Activated naive CD4-positive, alpha-beta T cell treated with anti-CD3 and anti-CD28 coated beads, Interleukin-2, amount 10 ng/mL, durations not matched to agents 7 days and 5 days (primary cell): ENCODE data around the gene SLC12A1.
A peak's percentile ranks its signal among the peaks of the same experiment; 100 is the strongest.
"Not testable (repeated sequence)": the region's sequence is repeated elsewhere in the genome, so short reads cannot be mapped to it uniquely, and the experiment has no call there.

Source experiments
- CTCF ChIA-PET: fragments of 350-600 bp; sonication (Branson Sonifier 250); formaldehyde crosslinking; loops from one replicate; lab custom pipeline; 2021; ENCODE audit warnings: antibody characterized with exemption; lab: Charles Lee
- DNase-seq: peaks from one replicate; pipeline ENCODE4 v3.0.0-alpha.2; 2020
- H3K27ac Mint-ChIP-seq: one replicate; pipeline ENCODE4 v1.8.0; 2021; ENCODE audit warnings: mild to moderate bottlenecking, moderate library complexity, mixed read lengths
- H3K27me3 Mint-ChIP-seq: one replicate; pipeline ENCODE4 v1.8.0; 2021; ENCODE audit warnings: mild to moderate bottlenecking, mixed read lengths
- H3K36me3 Mint-ChIP-seq: one replicate; pipeline ENCODE4 v1.8.0; 2021; ENCODE audit warnings: mixed read lengths
- H3K4me1 Mint-ChIP-seq: one replicate; pipeline ENCODE4 v1.8.0; 2021; ENCODE audit warnings: mixed read lengths
- H3K4me3 Mint-ChIP-seq: one replicate; pipeline ENCODE4 v1.8.0; 2021; ENCODE audit warnings: mild to moderate bottlenecking, moderate library complexity, mixed read lengths
- H3K9me3 Mint-ChIP-seq: one replicate; pipeline ENCODE4 v1.8.0; 2021; ENCODE audit warnings: mixed read lengths

SLC12A1 gene

GRCh38 chr15:48304398-48304797 lies 98.3 kb downstream of the SLC12A1 start:
- H3K4me1 Mint-ChIP-seq = no peaks in the 10 kb centered on the region

GRCh38 chr15:48306639-48307038 lies 100.5 kb downstream of the SLC12A1 start:
- Mint-ChIP-seq H3K4me3 (no peak overlapping the region), H3K27ac (no peak overlapping the region), H3K9me3 (no peaks in the 10 kb centered on the region), H3K36me3 (no peaks in the 10 kb centered on the region), H3K27me3 (peaks cover 9% of the 10 kb centered on the region), H3K4me1 (no peaks in the 10 kb centered on the region)
- no peak for DNase-seq
- CTCF ChIA-PET = no interaction called here

More at GRCh38 chr15:48304398-48304797, 98.3 kb downstream of the SLC12A1 start:
- Mint-ChIP-seq H3K27me3 (peaks cover 9% of the 10 kb centered on the region), H3K27ac (no peak overlapping the region), H3K9me3 (no peaks in the 10 kb centered on the region), H3K36me3 (no peaks in the 10 kb centered on the region), H3K4me3 (no peak overlapping the region)
- CTCF ChIA-PET = no interaction called here
- DNase-seq = no peak

GRCh38 chr15:48307586-48307985 lies 101.5 kb downstream of the SLC12A1 start:
- no peaks in the 10 kb centered on the region for H3K36me3 Mint-ChIP-seq
- no peak overlapping the region for H3K4me3 Mint-ChIP-seq
- no peak for DNase-seq
- H3K9me3 Mint-ChIP-seq = no peaks in the 10 kb centered on the region
- H3K4me1 Mint-ChIP-seq = no peaks in the 10 kb centered on the region
- H3K27me3 Mint-ChIP-seq = peaks cover 9% of the 10 kb centered on the region
- CTCF ChIA-PET = interaction anchor here (2.8 kb wide), 1 partner anchor 22 kb away, joined by 10 read pairs; no protein-coding TSS in a partner anchor
- H3K27ac Mint-ChIP-seq = no peak overlapping the region

- Mint-ChIP-seq H3K4me1 (no peaks in the 10 kb centered on the region), H3K9me3 (no peaks in the 10 kb centered on the region), H3K27me3 (peaks cover 9% of the 10 kb centered on the region), H3K27ac (no peak overlapping the region), H3K4me3 (no peak overlapping the region), H3K36me3 (no peaks in the 10 kb centered on the region)
- CTCF ChIA-PET = interaction anchor here (2.8 kb wide), 1 partner anchor 24 kb away, joined by 10 read pairs; no protein-coding TSS in a partner anchor
- DNase-seq = no peak
Measured at GRCh38 chr15:48309740-48310139, 103.6 kb downstream of the SLC12A1 start.

DNA sequence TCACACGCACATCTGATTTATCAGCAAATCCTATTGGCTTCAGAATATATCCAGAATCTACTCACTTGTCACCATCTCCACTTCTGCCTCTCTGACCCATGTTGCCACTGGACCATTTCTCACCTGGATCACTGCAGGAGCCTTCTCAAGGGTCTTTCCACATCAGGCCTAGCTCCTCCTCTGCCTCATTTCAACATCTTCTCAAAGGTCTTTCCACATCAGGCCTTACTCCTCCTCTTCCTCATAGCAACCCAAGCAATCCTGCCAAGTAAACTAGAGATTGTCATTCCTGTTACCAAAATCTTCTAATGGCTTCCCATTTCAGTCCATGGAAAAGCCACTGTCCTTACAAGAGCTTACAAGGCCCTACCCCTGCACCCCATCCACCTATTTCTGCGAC lies 107.1 kb downstream of the SLC12A1 start:
- Mint-ChIP-seq H3K27me3 (no peaks in the 10 kb centered on the region), H3K27ac (no peak overlapping the region), H3K9me3 (no peaks in the 10 kb centered on the region), H3K4me1 (no peaks in the 10 kb centered on the region), H3K36me3 (no peaks in the 10 kb centered on the region), H3K4me3 (no peak overlapping the region)
- CTCF ChIA-PET = no interaction called here
- no peak for DNase-seq

- H3K27me3 Mint-ChIP-seq = no peaks in the 10 kb centered on the region
- no peaks in the 10 kb centered on the region for H3K9me3 Mint-ChIP-seq
- H3K4me3 Mint-ChIP-seq = no peak overlapping the region
- no peak for DNase-seq
- CTCF ChIA-PET = no interaction called here
- no peaks in the 10 kb centered on the region for H3K36me3 Mint-ChIP-seq
- H3K27ac Mint-ChIP-seq = no peak overlapping the region
- no peaks in the 10 kb centered on the region for H3K4me1 Mint-ChIP-seq
Measured at GRCh38 chr15:48315041-48315440, 108.9 kb downstream of the SLC12A1 start.

- Mint-ChIP-seq H3K27ac (no peak overlapping the region), H3K4me3 (no peak overlapping the region), H3K9me3 (no peaks in the 10 kb centered on the region), H3K36me3 (no peaks in the 10 kb centered on the region), H3K4me1 (no peaks in the 10 kb centered on the region), H3K27me3 (no peaks in the 10 kb centered on the region)
- no peak for DNase-seq
- CTCF ChIA-PET = no interaction called here
Measured at GRCh38 chr15:48317221-48317620, 111.1 kb downstream of the SLC12A1 start.

DNA sequence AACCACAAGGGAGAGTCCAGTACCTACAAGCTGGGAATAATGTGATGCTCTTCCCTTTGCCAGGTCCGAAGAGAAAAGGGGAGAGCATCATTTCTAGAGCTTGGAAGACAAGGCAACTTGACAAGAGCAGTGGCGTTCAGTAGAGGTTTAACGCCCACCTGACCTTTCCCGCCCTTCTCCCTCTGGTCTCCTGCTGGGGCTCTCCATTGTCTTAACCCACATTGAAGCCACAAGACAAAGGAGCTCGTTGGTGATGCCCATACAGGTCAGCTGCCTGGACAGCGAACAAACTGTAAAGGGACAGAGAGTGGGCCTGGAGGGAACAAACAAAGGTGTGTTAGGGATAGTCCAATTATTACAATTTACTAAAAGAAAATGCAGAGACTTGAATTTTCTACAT lies 112.0 kb downstream of the SLC12A1 start:
- Mint-ChIP-seq H3K4me1 (no peaks in the 10 kb centered on the region), H3K9me3 (no peaks in the 10 kb centered on the region), H3K4me3 (no peak overlapping the region), H3K36me3 (no peaks in the 10 kb centered on the region), H3K27ac (no peak overlapping the region), H3K27me3 (no peaks in the 10 kb centered on the region)
- no peak for DNase-seq
- CTCF ChIA-PET = no interaction called here

DNA sequence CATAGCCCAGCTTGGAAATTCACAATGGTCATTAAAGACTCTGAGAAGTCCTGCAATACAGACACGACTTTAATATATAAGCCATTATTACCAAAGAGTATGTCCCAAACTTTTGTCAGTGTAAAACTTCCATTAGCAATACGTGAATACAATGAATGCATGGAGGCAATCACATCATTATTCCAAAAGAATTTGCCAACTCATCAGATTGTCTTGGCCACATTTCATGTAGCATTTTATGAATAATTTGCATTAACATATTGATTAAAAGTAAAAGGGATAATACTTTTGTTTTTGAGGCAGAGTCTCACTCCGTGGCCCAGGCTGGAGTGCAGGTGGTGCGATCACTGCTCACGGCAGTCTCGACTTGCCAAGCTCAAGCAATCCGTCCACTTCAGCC lies 117.2 kb downstream of the SLC12A1 start:
- CTCF ChIA-PET = no interaction called here
- H3K27ac Mint-ChIP-seq = no peak overlapping the region
- no peaks in the 10 kb centered on the region for H3K27me3 Mint-ChIP-seq
- no peaks in the 10 kb centered on the region for H3K9me3 Mint-ChIP-seq
- H3K36me3 Mint-ChIP-seq = peaks cover 8% of the 10 kb centered on the region
- no peak for DNase-seq
- H3K4me1 Mint-ChIP-seq = peaks cover 3% of the 10 kb centered on the region
- H3K4me3 Mint-ChIP-seq = no peak overlapping the region

DNA sequence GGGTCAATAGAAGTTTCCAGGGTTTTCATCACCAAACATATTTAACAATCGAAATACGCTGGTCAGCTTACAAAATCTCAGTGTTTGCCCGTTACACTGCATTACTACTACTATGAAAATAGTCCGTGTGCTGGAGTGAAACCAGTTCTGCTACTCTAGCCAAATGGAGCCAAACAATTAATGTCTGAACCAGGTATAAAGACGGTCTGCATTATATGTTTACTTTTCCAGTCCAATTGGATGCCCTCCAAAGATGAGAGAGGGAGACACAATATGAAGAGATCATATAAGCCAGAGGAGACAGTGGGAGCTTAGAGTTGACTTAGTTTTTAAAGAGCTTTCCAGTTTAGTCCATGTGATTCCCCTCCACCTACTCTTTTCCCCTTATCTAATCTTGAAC lies 118.8 kb downstream of the SLC12A1 start:
- Mint-ChIP-seq H3K36me3 (peaks cover 10% of the 10 kb centered on the region), H3K9me3 (no peaks in the 10 kb centered on the region), H3K4me1 (peaks cover 10% of the 10 kb centered on the region), H3K4me3 (no peak overlapping the region), H3K27ac (no peak overlapping the region), H3K27me3 (no peaks in the 10 kb centered on the region)
- CTCF ChIA-PET = no interaction called here
- no peak for DNase-seq

GRCh38 chr15:48325400-48325799 lies 119.3 kb downstream of the SLC12A1 start:
- no peak overlapping the region for H3K27ac Mint-ChIP-seq
- peaks cover 14% of the 10 kb centered on the region for H3K4me1 Mint-ChIP-seq

DNA sequence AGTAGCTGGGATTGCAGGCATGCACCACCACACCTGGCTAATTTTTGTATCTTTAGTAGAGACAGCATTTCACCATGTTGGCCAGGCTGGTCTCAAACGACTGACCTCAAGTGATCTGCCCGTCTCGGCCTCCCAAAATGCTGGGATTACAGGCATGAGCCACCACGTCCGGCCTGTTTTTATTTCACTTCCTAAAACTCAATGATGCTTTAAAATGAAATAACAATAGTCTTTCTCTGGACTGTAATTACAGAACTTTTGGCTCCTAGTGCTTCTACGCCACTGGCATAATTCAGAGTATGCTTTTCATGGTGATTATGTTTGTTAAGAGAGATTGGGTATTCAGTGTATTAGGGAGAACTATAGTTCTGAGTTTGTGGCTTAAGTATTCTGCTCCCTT lies 120.1 kb downstream of the SLC12A1 start:
- H3K4me3 Mint-ChIP-seq, DNase-seq, H3K27ac Mint-ChIP-seq, CTCF ChIA-PET, H3K9me3 Mint-ChIP-seq, H3K27me3 Mint-ChIP-seq: not testable (repeated sequence)
- Mint-ChIP-seq H3K4me1 (peaks cover 17% of the 10 kb centered on the region), H3K36me3 (peaks cover 10% of the 10 kb centered on the region)

More at GRCh38 chr15:48325400-48325799, 119.3 kb downstream of the SLC12A1 start:
- CTCF ChIA-PET = no interaction called here
- H3K4me3 Mint-ChIP-seq = no peak overlapping the region
- no peak for DNase-seq
- peaks cover 10% of the 10 kb centered on the region for H3K36me3 Mint-ChIP-seq
- H3K9me3 Mint-ChIP-seq = no peaks in the 10 kb centered on the region
- no peaks in the 10 kb centered on the region for H3K27me3 Mint-ChIP-seq

DNA sequence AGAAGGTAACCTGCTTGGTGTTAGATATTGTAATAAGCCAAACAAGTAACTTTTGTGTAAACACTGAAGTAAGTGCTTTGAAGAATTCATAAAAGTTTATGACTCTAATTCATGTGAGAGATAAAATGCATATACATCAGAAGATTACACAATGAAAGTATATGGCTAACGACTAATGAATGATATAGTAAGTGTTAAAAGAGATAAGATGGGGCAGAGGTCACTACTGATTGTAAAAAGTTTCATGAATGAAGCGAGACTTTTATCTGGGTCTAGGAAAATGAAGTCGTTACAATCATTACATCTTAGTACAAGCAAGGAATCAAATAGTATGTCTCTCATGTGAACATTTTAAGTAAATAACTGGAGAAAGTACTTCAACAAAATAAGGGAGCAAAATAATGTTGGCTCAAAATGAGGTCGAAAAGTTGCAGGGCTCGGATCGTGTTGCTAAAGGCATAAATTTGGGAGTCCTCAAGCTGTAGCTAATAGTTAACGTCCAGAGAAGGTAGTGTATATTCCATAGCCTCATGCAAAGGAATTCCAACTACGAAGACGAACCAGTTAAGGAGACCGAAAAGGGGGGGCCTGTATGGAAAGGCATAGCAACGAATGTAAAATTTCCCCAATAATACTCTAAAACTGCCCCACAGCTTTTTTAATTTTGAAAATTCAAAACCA lies 124.1 kb downstream of the SLC12A1 start:
- Mint-ChIP-seq H3K36me3 (peaks cover 28% of the 10 kb centered on the region), H3K27me3 (no peaks in the 10 kb centered on the region), H3K27ac (peak overlapping the region; percentile 99), H3K4me3 (peak overlapping the region; percentile 93), H3K4me1 (peaks cover 44% of the 10 kb centered on the region), H3K9me3 (no peaks in the 10 kb centered on the region)
- DNase-seq = no peak
- CTCF ChIA-PET = interaction anchor here (1.3 kb wide), 1 partner anchor 9 kb away, joined by 3 read pairs; no protein-coding TSS in a partner anchor

DNA sequence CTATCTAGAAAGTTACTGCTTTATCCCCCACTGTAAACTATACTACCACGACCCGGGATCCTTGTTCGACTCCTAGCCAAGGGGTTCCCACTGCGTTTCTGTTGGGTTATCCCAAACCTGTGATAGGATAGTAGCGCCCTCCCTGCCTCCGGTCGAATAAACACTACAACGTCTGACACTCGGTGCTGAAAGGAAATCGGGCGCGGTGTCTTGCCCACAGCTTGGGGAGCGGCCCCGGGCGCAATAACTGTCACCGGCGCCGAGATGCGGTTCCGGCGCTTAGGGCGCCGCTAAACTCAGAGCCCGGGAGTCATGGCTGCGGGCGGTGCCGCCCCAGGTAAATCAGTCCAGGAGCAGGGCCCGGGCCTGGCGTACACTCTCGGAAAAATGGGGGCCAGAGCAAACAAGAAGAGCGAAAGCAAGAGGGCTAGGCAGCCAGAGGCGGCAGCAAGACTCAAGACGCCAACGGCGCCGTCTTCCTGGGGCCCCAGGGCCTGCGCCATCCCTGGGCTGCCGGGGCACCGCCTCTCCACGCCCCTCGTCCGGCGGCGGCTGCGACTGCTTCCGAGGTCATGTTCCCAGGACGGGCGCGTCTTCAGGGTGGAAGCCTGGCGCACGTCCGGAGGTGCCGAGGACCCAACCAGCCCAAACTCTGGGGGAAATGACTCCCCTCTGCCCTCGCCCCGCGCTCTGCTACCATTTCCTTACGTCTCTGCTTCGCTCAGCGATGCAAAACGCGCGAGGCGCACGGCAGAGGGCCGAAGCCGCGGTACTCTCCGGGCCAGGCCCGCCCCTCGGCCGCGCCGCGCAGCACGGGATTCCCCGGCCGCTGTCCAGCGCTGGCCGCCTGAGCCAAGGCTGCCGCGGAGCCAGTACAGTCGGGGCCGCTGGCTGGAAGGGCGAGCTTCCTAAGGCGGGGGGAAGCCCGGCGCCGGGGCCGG lies 125.0 kb downstream of the SLC12A1 start, which contains the start of gene DUT:
TSS of gene DUT (plus strand) at position 575 of the 941 bp plus-strand sequence. CDS start at position 662, 87 bp downstream.
- no peaks in the 10 kb centered on the region for H3K27me3 Mint-ChIP-seq
- peak within 1 kb of the TSS; percentile 99 for H3K27ac Mint-ChIP-seq
- H3K4me1 Mint-ChIP-seq = peaks cover 51% of the 10 kb centered on the region
- DNase-seq = peak; percentile 89
- H3K9me3 Mint-ChIP-seq = no peaks in the 10 kb centered on the region
- H3K36me3 Mint-ChIP-seq = peaks cover 32% of the 10 kb centered on the region
- CTCF ChIA-PET = interaction anchor here (1.3 kb wide), 1 partner anchor 8 kb away, joined by 3 read pairs; no protein-coding TSS in a partner anchor
- H3K4me3 Mint-ChIP-seq = peak within 1 kb of the TSS; percentile 93
